EH (cell line): ENCODE results near the gene AFF1.
A peak's percentile ranks its signal among the peaks of the same experiment; 100 is the strongest.

ENCODE experiments used
- DNase-seq: peaks from one replicate; pipeline ENCODE4 v3.0.0-alpha.2; 2015; ENCODE audit warnings: low read depth

AFF1 gene

DNA sequence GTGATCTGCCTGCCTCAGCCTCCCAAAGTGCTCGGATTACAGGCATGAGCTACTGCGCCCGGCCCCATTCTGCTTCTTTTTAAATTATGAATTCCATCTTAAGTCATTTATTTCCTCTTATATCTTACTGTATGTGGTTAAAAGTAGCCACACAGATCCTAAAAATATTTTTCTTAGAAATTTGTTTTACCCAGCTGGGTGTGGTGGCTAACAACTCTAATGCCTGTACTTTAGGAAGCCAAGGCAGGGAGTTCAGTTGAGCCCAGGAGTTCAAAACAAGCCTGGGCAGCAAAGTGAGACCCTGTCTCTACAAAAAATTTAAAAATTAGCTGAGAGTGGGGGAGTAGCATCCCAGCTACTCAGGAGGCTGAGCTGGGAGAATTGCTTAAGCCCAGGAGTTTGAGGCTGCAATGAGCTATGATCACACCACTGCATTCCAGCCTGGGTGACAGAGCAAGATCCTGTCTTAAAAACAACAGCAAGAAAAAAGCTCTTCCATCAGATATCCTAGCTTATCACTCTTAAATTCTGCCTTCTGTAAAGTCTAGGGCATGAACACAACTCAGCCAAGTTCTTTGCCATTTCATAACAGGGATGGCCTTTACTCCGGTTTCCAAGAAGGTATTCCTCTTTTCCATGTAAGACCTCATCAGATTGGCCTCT, 15.1 kb upstream of the AFF1 start:
- DNase-seq = peak; percentile 69

DNA sequence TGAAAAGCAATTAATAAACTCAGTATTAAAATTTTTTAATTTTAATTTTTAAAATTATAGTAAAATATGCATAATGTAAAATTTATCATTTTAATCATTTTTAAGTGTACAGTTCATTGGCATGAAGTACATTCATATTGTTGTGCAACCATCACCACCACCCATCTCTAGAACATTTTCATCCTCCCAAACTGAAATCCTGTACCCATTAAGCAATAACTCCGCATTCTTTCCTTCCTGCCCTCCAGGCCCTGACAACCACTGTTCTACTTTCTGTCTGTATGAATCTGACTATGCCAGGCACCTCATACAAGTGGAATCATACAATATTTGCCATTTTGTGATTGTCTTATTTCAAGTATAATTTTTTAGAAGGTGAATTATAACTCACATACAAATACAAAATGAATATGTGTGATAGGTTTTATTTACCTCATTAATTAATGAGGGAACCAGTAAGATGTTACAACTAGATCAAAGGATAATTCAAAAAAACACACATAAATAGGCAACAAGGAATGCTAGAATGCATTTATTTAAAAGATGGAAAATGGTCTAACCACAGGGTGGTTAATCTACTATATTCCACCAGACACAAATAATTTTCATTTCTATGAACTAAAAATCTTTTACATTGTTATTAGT, 13.1 kb upstream of the AFF1 start:
- DNase-seq = peak; percentile 48

- DNase-seq = peak; percentile 92
Observed at GRCh38 chr4:86924811-86925210, 10.0 kb upstream of the AFF1 start.

GRCh38 chr4:86926435-86927086, 8.2 kb upstream of the AFF1 start:
- peak; percentile 35 for DNase-seq

DNA sequence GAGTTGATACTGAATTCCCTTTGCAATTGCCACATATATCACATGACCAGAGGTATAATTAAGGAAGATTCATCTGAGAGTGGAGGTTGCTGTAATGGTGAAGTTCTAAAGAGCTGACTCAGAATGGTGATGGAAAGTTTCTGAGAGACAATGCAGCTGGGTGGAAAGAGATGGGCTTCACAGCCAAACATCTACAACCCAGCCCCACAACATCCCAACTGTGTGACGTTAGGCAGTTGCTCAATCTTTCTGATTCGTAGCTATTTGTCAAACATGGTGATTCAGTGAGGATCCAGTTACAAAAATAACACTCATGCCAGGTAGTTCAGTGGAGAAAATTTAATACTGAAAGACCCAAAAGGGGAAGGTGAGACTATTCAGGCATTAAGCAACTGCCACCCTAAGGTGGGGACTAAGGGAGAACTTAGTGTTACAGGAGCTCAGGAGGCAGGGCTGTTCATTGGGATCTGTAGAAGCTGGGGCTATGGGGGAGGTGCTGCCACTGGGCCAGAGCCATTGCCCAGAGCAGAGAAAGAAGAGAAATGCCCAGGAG, 6.9 kb upstream of the AFF1 start:
- peak; percentile 97 for DNase-seq

- DNase-seq = no peak
Observed at GRCh38 chr4:86928400-86929255, 6.2 kb upstream of the AFF1 start.

GRCh38 chr4:86934147-86934770, 552 bp upstream of the AFF1 start:
- no peak for DNase-seq

DNA sequence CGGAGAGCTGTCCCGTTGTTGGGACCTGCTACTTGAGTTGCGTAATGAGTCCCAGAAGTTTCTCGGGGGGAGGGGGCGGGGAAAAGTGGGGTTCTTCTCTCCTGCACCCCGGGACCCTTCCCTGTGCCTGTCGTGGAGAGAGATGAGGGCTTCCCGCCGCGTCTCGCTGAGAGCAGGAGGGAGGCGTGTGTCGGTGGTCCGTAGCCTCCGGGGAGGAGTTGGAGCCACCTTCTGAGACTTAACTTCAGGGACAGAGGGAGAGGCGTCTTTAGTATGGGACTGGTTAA, 698 bp downstream of the AFF1 start:
- DNase-seq = no peak

DNA sequence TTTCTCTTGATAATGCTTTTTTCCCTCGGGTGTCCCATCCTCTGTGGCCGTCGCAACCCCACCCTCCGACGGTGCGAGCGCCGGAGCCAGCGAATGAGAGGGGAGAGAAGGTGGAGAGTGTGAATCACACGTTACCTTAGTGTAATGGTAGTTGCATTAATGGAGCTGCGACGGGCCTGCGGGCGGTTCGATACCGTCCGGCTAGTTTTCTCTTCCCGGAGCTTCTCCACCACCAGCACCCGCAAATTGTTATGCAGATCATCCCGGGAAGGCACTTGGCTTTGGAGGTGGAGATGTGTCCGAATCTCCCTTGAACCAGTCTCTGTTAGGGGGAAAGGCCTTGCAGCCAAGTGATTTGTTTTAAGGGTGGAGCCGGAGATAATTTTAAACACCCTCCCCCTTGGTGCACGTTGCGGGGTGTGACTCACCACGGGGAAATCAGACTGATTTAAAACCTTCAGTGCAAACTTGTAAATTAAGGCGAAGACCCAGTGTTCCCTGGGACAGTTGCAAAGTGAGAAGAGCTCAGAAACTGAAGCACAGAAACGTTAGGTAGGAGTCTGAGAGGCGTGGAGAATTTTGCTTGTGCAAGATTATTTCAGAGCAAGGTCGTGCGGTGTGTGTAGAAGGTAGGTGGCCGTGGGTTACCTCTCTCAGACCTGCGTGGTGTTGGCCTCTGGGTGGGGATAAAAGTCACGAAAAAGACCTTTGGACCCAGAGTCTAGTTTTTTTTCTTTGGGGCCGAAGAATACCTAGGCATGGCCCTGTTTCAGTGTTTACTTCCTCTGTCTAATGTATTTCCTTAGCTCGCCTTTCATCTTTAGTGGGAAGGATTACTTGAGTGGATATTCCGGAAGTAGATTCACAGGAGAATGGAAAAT, 1.3 kb downstream of the AFF1 start:
- peak; percentile 76 for DNase-seq

GRCh38 chr4:86938771-86939520, 4.1 kb downstream of the AFF1 start:
- peak; percentile 34 for DNase-seq

- peak; percentile 70 for DNase-seq
Observed at GRCh38 chr4:86939729-86940575, 5.1 kb downstream of the AFF1 start.

GRCh38 chr4:86940920-86941460, 6.2 kb downstream of the AFF1 start:
- DNase-seq = no peak

- peak; percentile 55 for DNase-seq
Observed at GRCh38 chr4:86942185-86942666, 7.4 kb downstream of the AFF1 start.

DNA sequence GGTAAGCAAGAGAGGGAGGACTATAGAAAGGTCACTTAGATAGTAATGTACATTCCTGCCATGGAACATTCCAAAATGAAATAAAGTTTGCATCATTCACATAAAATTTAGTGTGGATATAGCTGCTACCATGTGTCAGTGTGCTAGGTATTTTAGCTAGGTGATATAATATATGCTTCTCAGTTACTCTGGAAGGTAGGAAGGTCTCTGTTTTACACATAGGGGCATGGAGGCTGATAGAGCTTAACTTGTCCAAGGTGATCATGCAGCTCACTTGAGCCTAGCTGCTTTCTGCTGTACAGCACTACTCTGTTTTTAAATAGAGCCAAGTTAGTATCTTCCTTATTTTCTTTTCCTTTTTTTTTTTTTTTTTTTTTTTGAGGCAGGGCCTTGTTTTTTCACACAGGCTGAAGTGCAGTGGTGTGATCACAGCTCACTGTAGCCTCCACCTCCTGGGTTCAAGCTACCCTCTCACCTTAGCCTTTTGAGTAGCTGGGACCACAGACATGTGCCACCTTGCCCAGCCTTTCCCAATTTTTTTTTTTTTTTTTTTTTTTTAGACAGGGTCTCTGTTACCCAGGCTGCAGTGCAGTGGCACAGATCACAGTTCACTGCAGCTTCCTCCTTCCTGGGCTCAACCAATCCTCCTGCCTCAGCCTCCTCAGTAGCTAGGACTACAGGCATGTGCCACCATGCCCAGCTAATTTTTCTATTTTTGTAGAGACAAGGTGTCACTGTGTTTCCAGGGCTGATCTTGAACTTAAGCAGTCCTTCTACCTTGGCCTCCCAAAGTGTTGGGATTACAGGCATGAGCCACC, 10.4 kb downstream of the AFF1 start:
- peak; percentile 22 for DNase-seq

- DNase-seq = no peak
Observed at GRCh38 chr4:86946868-86947500, 12.2 kb downstream of the AFF1 start.

- DNase-seq = no peak
Observed at GRCh38 chr4:86947501-86948120, 12.8 kb downstream of the AFF1 start.

- DNase-seq = no peak
Observed at GRCh38 chr4:86948276-86948675, 13.5 kb downstream of the AFF1 start.
